GM21390 (cell line): ENCODE results near the gene NNAT.
"Not testable (repeated sequence)": the region's sequence is repeated elsewhere in the genome, so short reads cannot be mapped to it uniquely, and the experiment has no call there.

Source experiments
- ATAC-seq: cut with Tn5 transposase; IDR thresholded peaks from one replicate; pipeline ENCODE4 v1.9.1; 2021; ENCODE audit not compliant: unreplicated experiment

NNAT gene, protein sequence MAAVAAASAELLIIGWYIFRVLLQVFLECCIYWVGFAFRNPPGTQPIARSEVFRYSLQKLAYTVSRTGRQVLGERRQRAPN

DNA sequence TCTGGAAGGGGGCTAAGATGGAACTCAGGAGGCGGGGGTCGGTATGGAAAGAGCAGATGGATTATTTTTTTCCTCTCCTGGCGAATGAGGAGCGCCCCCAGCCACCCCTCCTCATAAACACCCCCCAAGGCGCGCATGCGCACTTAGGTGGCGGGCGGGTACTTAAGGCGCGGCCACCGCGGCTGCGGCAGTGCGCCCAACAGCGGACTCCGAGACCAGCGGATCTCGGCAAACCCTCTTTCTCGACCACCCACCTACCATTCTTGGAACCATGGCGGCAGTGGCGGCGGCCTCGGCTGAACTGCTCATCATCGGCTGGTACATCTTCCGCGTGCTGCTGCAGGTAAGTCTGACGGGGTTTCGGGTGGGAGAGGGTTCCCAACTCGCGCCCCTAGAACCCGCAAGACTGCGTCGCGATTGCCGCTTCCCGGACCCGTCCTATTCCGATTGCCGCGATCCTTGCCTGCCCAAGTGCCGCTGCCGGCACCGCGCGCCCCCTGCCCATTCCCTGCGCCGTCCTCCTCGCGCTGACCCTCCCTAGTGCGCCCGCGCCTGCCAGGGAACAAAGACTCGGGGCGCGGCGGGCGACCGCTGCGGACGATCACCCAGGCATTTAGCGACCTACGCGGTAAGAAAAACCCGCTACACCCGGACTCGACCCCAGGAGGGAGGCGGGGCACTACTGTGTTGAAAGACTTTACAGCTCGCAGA lies at the start of gene NNAT:
NNAT (plus strand) TSS at position 190 of the 711 bp plus-strand sequence; CDS start at position 272, 82 bp downstream.
- ATAC-seq = no peak

DNA sequence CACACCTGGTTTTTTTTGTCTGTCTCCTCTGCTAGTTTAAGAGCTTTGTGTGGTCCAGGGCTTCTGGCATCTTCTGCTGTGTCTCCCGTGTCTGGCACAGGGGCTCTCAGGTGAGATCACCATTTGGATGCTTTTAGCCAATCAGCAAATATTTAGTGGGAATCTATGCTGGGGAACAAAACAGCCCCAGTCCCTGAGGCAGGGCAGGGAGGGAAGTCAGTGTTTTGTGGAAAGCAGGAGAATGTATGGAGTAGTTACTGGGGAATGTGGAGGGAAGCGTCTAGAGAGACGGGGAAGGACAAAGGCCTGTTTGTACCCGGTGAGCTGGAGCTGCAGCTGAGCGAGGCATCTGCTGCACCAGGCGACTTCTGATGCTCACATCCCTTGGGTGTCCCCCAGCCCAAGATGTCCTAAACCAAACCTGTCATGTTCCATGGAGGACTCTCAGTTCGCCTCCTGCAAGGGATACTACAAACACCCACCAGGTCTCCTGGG lies 49.3 kb upstream of the NNAT start:
- ATAC-seq = no peak

DNA sequence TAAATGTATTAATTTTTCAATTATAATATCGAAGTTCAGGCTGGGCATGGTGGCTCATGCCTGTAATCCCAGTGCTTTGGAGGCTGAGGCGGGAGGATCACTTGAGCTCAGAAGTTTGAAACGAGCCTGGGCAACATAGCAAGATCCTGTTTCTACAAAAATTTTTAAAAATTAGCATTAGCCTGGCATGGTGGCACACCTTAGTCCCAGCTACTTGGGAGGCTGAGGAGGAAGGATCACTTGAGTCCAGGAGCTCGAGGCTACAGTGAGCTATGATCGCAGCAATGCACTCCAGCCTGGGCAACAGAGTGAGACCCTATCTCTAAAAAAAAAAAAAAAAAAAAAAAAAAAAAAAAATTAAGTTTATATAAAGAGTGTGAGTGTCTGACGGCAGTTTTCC lies 48.6 kb upstream of the NNAT start:
- not testable (repeated sequence) for ATAC-seq

DNA sequence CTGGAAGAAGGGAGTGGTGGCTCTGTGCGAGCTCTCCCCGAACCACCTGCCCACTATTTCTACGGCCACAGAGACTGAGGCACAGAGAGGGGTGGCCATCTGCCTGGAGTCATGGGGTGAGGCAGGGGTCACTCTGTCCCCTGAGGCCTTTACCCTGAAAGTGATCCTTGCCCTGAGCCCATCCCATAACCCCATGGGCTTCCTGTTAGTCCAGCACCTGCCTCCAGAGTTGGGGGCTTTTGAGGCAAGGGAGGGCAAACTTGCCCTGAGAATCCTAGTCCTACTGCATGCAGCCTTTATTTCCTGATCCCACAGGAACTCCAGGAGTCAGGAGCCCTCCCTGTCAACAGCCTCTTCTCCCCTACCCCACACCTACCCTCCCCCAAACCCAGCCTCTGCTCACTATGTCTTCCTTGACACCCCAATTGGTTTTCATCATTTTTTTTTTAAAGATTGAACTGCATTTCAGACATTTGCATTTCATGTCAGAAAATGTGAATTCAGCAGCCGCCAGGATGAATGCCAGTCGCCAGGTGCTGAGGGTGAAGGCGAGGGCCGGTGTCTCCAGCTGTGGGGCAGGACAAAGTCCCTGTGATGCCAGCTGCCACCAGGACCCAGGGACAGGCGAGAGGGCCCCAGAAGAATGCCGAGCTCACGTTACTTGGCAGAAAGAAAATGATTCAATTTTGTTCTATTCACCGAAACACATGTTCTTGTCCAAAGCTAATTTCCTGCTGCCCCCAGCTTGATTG lies 47.6 kb upstream of the NNAT start:
- ATAC-seq = no peak

DNA sequence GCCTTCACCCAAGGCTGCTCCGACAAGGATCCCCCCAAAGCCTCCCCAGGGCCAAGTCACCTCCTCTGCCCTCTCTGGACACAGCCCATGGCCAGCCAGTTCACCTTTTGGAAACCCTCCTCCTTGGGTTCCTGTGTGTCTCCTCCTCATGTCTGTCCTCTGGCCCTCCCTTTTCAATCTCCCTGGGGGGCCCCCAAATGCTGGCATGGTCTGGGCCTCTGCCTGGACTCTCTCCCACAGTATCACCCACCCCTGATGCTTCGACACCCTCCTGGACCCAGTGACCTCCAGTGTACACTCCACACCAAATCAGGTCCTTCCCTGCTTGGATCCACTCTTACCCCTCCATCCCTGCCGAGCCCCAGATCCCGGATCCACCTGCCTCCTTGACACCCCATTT lies 46.7 kb upstream of the NNAT start:
- no peak for ATAC-seq

DNA sequence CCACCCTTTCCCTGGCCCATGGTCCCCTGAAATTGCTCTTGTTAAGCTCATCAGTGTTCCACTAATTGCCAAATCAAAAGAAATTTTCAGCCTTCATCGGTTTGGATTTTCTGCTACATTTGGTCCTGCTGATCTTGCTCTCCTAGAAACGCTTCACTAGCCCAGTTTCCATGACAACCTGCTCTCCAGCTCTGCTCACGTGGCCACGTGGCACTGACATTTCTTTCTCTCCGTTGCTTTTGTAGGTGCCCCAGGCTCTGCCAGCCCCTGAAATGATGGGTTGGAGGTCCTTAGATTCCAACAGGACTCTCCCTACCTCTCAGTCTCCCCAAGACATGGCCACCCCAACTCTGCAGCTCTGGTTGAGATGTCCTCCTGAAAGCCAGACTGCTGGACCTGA lies 45.8 kb upstream of the NNAT start:
- no peak for ATAC-seq

DNA sequence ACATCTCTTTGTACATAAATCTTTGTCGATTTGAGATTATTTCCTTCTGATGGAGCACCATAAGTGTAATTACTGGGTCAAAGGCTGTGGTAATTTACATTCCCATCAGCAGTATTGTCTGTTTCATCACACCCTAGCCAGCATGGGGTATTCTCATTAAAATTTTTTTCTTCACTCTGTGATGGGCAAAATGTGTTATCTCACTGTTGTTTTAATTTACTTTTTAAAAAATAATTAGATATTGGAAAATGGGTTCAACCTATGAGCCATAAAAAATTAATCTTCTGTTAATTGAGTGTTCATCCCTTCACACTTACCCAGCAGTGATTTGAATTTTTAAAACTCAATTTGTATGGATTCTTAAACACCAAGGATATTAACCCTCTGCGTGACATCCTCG lies 44.0 kb upstream of the NNAT start:
- no peak for ATAC-seq

DNA sequence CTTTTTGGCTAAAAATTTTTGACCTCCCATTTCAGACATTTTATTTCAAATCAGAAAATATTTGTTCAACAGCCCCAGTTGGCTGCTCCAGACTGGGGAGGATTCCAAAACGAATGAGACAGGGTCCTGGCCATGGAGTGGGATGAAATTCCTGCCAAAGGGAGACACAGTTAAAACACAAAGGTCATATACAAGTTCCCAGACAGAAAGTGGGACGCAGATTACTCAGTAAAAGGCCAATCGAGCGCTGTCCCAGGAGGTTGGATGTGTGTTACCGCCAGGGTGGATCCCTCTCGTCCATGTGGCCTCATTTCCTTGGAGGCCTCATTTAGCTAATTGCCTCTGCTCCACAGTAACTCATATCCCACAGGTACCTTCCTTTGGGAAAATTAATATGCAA lies 41.8 kb upstream of the NNAT start:
- ATAC-seq = no peak

DNA sequence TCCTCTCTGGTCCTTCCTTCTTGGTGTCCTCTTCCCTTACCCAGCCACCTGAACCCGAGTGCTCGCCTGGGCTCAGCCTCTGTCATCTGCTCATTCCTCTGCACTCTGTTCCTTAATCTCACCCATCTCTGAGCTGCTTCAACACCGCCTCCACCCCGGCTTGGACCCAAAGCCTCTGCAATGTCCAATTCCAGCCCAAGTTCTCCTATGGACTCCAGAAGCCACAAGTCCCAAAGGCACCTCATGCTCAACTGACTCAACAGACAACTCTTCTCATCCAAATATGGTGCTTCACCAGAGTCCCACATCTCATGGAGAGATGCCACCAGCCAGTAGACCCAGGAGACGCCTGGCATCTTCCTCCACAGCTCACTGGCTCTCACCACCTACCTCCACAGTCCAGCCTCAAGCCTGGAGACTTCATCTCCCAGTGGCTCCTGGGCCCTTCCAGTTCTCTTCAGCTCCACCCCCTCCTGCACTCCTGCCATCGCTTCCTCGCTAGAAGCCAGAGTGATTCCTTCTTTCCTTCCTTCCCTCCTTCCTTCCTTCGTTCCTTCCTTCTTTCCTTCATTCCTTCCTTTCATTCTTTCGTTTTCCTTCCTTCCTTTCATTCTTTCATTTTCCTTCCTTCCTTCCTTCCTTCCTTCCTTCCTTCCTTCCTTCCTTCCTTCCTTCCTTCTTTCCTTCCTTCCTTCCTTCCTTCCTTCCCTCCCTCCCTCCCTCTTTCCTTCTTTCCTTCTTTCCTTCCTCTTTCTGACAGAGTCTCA lies 40.9 kb upstream of the NNAT start:
- no peak for ATAC-seq

DNA sequence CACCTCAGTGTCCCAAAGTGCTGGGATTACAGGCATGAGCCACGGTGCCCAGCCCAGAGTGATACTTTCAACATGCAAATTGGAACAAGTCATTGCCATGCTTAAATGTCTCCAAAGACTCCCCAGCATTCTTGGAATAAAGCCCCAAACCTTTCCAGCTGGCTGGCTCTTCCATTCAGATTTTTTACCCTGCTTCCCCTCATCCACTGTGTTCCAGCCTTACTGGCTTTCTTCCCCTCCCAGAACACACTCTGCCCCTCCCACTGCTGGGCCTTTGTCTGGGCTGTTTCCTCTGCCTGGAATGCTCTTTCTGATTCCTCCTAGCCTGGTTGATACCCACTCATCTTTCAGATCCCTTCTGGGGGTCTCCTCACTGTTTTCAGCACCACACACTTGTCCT lies 40.1 kb upstream of the NNAT start:
- ATAC-seq = no peak

DNA sequence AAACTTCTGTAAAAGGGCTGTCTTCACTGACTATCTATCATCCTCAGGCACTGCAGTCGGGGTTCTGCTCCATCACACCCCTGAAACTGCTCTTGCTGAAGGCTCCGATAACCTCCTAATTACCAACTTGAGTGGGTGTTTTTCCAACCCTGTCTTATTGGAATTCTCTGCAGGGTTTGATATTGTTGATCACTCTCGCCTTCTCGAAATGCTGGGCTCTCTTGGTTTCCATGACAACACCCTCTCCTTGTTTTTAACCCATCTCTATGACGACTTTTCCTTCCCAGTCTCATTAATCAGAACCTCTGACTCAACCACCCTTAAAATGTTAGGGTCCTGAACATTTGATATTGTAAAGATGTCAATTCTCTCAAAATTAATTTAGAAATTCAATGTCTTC lies 39.4 kb upstream of the NNAT start:
- no peak for ATAC-seq

DNA sequence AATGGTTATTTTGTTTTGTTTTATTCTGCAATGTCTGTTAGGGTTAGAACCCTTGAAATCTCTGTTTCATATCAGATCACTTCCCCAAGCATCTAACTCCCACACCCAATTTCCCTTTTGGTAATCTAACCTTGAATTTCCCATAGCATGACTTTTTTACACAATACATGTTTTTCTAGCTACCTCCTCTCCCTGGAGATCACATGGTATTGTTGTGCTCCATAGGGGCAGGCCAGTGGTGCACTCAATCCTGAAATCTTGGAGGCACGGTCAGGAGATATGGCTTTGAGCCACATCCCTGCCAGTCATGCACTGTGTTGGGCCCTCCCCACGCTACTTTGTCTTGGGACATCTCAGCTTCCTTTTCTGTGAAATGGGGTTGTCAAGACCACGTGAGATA lies 36.7 kb upstream of the NNAT start:
- no peak for ATAC-seq

DNA sequence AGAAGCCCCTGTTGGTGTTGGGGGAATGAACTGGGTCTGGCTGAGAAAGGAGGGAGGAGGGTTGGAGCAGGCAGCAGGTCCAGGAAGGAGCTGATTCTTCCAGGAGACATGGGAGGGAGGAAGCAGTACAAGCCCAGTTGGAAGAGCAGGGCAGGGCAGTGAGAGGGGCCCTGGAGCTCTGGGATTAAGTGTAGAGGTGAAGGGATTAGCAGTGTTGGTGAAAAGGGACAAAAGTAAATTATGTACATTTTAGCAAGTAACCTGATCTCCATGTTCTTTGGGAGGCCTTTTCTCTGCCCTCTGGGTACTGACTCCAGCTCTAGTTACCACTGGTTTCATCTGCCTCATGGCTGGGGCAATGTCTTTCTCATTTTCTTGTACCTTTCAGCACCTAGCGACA lies 34.8 kb upstream of the NNAT start:
- ATAC-seq = not testable (repeated sequence)

DNA sequence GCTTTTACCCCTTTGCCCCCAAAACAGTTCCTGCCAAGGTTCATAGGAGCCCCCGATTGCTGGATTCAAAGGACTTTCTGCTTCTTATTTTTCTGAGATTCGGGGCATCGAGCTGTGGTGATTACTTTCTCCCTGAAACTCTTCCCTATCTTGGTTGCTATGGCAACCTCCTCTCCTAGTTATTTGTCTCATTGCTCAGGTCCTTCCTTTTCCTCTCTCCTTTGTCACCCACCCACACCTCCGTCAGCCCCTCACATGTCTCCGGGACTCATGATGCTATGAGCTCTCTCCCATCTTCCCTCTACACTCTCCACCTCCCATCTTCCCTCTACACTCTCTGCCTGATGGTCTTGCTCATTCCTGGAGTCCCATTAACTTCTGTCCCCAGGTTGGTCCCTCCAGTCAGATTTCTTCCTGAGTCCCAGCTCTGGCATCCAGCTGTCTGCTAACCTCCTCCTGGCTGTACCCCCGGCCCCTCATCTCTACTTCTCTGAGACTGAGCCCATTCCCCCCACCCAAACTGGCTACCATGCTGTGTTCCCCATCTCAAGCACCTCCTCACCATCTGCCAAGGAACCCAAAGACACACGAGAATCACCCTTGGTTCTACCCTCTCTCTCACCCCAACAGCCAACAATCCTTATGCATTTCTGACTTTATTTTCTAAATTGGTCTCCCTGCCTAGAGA lies 30.2 kb upstream of the NNAT start:
- ATAC-seq = no peak

DNA sequence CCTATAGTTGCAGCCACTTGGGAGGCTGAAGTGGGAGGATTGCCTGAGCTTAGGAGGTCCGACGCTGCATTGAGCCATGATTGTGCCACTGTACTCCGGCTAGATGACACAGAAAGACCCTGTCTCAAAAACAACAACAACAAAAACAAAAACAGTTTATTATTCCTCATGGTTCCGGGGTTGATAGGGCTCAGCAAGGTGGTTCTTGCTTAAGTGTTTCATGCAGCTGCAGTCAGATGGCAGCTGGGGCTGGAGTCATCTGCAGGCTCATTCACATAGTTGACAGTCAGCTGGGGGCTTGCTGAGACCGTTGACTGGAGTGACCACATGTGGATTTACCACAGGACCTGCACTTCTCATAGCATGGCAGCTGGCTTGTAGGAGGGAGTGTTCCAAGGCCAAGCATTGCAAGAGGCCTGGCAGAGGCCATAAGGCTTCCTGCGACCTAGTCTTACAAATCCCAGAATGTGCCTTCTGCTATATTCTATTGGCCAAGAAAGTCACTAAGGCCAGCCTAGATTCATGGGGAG lies 28.9 kb upstream of the NNAT start:
- ATAC-seq = no peak

DNA sequence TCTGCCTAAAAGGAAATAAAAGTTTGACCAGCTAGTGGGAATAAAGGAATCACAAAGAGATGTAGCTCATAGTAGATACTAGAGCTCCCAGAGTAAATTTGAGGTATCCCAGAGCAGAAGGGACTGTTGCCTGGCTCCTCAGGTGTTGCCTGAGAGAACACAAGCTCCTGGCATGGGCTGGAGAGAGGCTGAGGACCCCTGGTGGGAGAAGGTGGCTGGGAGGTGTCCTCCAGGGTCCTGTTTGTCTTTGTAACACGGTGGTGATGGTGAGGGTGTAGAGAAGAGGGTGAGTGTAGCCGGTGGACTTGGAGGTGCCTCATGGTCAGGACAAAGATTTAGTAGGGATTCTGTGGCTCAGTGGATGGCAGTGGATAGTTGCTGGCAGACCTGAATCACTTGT lies 28.1 kb upstream of the NNAT start:
- no peak for ATAC-seq

DNA sequence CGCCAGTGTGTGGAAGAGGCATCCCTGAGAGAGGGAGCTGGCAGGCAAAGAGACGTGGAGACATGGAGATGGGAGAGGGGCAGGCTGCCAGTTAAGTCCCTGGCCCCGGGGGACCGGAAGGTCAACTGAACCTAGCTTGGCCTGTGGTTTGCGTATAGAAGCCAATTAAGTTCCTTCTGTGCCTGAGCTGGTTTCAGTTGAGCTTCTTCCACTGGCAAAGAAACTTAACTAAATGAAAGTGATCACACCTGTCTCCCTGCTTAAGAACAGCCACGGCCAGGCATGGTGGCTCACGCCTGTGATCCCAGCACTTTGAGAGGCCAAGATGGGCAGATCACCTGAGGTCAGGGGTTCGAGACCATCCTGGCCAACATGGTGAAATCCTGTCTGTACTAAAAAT lies 26.7 kb upstream of the NNAT start:
- ATAC-seq = no peak

DNA sequence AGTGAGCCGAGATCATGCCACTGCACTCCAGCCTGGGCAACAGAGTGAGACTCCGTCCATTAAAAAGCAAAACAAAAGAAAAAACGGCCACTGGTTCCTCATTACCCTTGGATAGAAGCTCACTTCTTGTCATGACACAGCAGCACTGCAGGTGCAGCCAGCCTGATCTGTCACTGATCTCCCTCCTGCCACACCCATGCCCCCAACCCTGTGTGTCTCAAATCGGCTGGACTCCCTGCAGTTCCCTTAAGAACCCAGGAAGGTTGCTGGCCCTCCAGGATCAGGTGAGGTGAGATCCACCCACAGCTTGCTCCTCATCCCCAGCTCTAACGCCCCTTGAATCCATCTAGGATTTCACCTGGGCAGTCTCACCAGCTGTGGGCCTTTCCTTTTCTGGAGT lies 26.3 kb upstream of the NNAT start:
- no peak for ATAC-seq

DNA sequence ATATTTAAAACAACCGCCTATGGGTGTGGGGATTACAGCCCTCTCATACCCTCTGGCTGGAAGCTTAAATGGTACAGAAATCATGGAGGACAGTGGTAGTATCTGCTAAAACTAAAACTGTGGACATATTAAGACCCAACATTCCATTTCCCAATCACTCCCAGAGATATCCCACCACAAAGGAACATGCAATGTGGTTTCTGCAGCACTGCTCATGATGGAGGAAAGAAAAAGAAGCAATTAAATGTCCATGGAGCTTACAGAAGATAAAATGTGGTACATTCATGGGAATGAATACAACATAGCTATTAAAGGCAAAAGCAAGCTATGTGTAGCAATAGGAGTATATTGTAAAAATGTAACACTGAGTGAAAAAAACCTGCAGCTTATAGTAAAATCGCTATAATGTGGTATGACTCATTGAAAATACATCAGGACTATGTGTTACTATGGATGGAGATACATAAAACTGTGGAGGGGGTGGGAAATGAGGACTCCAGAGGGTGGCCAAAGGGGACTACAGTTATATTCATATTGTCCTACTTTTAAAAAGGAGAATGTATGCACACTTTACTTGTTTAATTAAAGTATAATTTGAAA lies 22.9 kb upstream of the NNAT start:
- no peak for ATAC-seq

DNA sequence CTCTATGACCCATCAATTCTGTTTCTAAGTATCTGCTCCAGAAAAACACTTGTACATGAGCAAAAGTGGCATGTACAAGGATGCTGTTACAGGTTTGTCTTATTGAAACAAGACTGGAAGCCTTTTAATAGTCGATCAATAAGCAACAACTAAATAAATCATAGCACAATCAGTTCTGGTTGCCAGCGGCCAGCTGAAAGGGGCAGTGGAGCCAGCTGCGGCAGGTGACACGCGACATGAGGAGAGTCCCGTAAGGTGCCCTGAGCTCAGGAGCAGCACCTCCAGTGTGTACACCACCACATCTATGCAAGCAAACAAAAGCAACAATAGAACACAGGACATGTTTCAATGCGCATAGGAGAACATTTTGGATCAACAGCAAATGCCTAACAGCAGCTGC lies 20.7 kb upstream of the NNAT start:
- ATAC-seq = no peak
